Measurements from ENCODE around the gene CD84.

- TF ChIP-seq CTCF (IDR thresholded peaks at IDR 0.05): no peak
- TF ChIP-seq POLR2A (IDR thresholded peaks at IDR 0.05): no peak
Observed at GRCh38 chr1:160621633-160622413, 42.5 kb upstream of the CD84 start.
